Mesendoderm (in vitro differentiated cells): Measurements from ENCODE around the gene CEP104.

Experiments
- DNase-seq: peaks from one replicate; pipeline ENCODE4 v3.0.0; 2013
- H2AK5ac ChIP-seq: 2 replicates; pipeline ENCODE4 v1.6.1; 2013; ENCODE audit warnings: low read length, inconsistent platforms
- H2BK120ac ChIP-seq: 2 replicates; pipeline ENCODE4 v1.6.1; 2013; ENCODE audit warnings: low read depth, mild to moderate bottlenecking, low read length, moderate library complexity, mixed read lengths
- H2BK15ac ChIP-seq: replicated peaks from 2 replicates; pipeline ENCODE4 v1.6.1; 2013; ENCODE audit warnings: low read depth, mild to moderate bottlenecking, moderate library complexity
- H2BK5ac ChIP-seq: 2 replicates; pipeline ENCODE4 v1.6.1; 2013; ENCODE audit warnings: low read length, inconsistent platforms
- H3K18ac ChIP-seq: 2 replicates; pipeline ENCODE4 v1.6.1; 2013; ENCODE audit warnings: mild to moderate bottlenecking, low read length, mixed read lengths
- H3K23ac ChIP-seq: one replicate; pipeline ENCODE4 v1.6.1; 2013; ENCODE audit warnings: low read length
- H3K27ac ChIP-seq: 2 replicates; pipeline ENCODE4 v1.5.1; 2013; ENCODE audit warnings: low read depth, mild to moderate bottlenecking, inconsistent platforms, low read length, moderate library complexity
- H3K27me3 ChIP-seq: 2 replicates; pipeline ENCODE4 v1.6.1; 2013; ENCODE audit warnings: low read length, control low read depth, mild to moderate bottlenecking, inconsistent platforms; ENCODE audit not compliant: insufficient read depth, poor library complexity
- H3K36me3 ChIP-seq: 2 replicates; pipeline ENCODE4 v1.6.1; 2013; ENCODE audit warnings: low read length, inconsistent platforms; ENCODE audit not compliant: control insufficient read depth, insufficient read depth
- H3K4ac ChIP-seq: one replicate; pipeline ENCODE4 v1.6.1; 2013; ENCODE audit warnings: low read depth, mild to moderate bottlenecking, low read length, moderate library complexity
- H3K4me1 ChIP-seq: 2 replicates; pipeline ENCODE4 v1.6.1; 2013; ENCODE audit warnings: low read depth, low read length, inconsistent platforms; ENCODE audit not compliant: control insufficient read depth
- H3K4me2 ChIP-seq: 2 replicates; pipeline ENCODE4 v1.6.1; 2013; ENCODE audit warnings: low read length
- H3K4me3 ChIP-seq: 2 replicates; pipeline ENCODE4 v1.5.1; 2013; ENCODE audit warnings: mild to moderate bottlenecking, low read length
- H3K56ac ChIP-seq: one replicate; pipeline ENCODE4 v1.6.1; 2013; ENCODE audit warnings: low read length
- H3K79me1 ChIP-seq: 2 replicates; pipeline ENCODE4 v1.6.1; 2013; ENCODE audit warnings: low read length, inconsistent platforms
- H3K79me2 ChIP-seq: 2 replicates; pipeline ENCODE4 v1.6.1; 2013; ENCODE audit warnings: mild to moderate bottlenecking, low read length; ENCODE audit not compliant: control insufficient read depth, insufficient read depth
- H3K9ac ChIP-seq: 2 replicates; pipeline ENCODE4 v1.6.1; 2013; ENCODE audit warnings: low read length, inconsistent platforms
- H4K5ac ChIP-seq: one replicate; pipeline ENCODE4 v1.6.1; 2013; ENCODE audit warnings: low read length
- H4K8ac ChIP-seq: one replicate; pipeline ENCODE4 v1.6.1; 2013; ENCODE audit warnings: low read depth, mild to moderate bottlenecking, control low read depth, low read length, moderate library complexity
- WGBS: extraction: QIAGEN DNeasy Blood & Tissue Kit; methylation state at CpG from one replicate; pipeline ENCODE4 v1.1.7; 2013; ENCODE audit warnings: low lambda C conversion rate, missing lambda C conversion rate; ENCODE audit not compliant: insufficient coverage; ENCODE audit errors: extremely low coverage; 5-methylcytosine and 5-hydroxymethylcytosine counted together

CEP104 gene

DNA sequence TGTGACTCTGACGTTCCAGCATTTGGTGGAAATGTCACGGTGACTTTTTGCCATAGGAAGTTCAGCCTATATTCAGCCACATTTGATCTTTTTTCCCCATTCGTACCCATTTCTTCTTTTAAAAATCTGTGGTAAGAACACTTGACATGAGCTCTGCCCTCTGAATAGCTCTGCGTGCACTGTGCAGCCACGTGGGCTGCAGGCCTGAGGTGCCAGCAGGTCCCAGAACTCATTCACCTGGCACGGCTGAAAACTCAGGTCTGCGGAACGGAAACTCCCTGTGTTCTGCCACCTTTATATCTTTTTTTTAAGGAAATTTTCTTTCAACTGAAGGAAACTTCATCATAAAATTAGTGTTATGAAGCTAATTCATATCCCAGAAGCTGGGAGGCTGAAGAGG lies 28.6 kb downstream of the CEP104 start:
- H2BK120ac ChIP-seq = no peak overlapping the region
- H4K5ac ChIP-seq = no peak overlapping the region
- no peak overlapping the region for H3K23ac ChIP-seq
- H3K4me2 ChIP-seq = no peak overlapping the region
- no peaks in the 10 kb centered on the region for H3K79me1 ChIP-seq
- H3K18ac ChIP-seq = no peak overlapping the region
- H3K9ac ChIP-seq = no peak overlapping the region
- H3K4ac ChIP-seq = no peak overlapping the region
- H2BK15ac ChIP-seq = no peak overlapping the region
- H2BK5ac ChIP-seq = no peak overlapping the region
- H3K4me3 ChIP-seq = no peak overlapping the region
- no peak for DNase-seq
- peaks cover 5% of the 10 kb centered on the region for H3K36me3 ChIP-seq
- no peak overlapping the region for H2AK5ac ChIP-seq
- WGBS = no CpG with 5 or more reads among the region's 8 CpGs
- H3K27me3 ChIP-seq = no peaks in the 10 kb centered on the region
- H3K27ac ChIP-seq = no peak overlapping the region
- no peaks in the 10 kb centered on the region for H3K79me2 ChIP-seq
- H4K8ac ChIP-seq = no peak overlapping the region
- H3K4me1 ChIP-seq = no peaks in the 10 kb centered on the region
- H3K56ac ChIP-seq = no peak overlapping the region

DNA sequence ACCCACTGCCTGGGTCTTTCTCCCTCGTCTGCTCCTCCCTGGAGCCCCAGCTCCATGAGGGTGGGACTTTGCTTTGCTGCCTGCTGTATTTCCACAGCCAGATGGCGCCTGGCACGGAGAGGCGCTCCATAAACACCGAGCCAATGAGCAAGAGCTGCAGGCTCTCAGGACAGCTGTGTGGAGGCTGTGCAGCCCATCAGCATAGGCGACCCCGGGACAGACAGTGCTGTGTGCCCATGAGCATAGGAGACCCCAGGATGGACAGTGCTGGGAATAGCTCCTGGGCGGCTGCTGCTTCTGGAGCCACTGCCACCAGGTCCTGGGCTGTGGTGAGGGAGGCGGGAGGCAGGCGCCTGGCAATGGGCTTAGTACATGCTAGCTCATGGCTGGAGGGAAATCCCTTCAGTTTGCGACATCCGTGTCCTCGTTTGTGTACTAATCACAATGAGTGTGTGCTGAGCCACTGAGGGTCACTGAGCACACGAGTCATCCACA lies 29.2 kb downstream of the CEP104 start:
- Histone ChIP-seq H3K9ac (no peak overlapping the region), H3K18ac (no peak overlapping the region), H4K5ac (no peak overlapping the region), H3K27me3 (no peaks in the 10 kb centered on the region), H3K79me1 (no peaks in the 10 kb centered on the region), H4K8ac (no peak overlapping the region), H2BK5ac (no peak overlapping the region), H3K4me1 (no peaks in the 10 kb centered on the region), H2BK120ac (no peak overlapping the region), H3K4me2 (no peak overlapping the region), H3K56ac (no peak overlapping the region), H3K27ac (no peak overlapping the region), H3K4ac (no peak overlapping the region), H2BK15ac (no peak overlapping the region), H3K23ac (no peak overlapping the region), H3K36me3 (peaks cover 5% of the 10 kb centered on the region), H2AK5ac (no peak overlapping the region), H3K4me3 (no peak overlapping the region), H3K79me2 (no peaks in the 10 kb centered on the region)
- WGBS = no CpG with 5 or more reads among the region's 14 CpGs
- peak; percentile 53 for DNase-seq

DNA sequence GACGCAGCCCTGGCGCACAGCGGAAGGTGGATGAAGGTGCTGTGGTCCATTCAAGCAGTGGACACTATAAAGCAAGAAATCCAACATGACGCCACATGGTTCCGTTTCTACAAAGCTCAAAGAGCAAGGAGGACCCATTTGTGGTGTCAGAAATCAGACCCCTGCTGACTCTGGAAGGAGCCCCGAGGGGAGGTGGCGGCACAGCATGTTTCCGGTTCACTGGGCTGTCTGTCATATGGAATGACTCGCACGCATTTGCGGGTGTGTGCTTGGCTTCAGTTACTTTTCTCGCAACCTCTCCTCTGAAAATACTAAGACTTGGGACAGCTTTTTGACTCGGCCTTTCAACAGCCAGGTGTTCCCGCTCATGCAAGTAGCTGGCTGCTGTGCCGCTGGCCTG lies 31.7 kb downstream of the CEP104 start:
- Histone ChIP-seq H3K18ac (no peak overlapping the region), H3K9ac (no peak overlapping the region), H3K79me1 (no peaks in the 10 kb centered on the region), H3K27me3 (no peaks in the 10 kb centered on the region), H4K5ac (no peak overlapping the region), H3K79me2 (no peaks in the 10 kb centered on the region), H3K4me2 (no peak overlapping the region), H3K56ac (no peak overlapping the region), H2BK15ac (no peak overlapping the region), H3K4me3 (no peak overlapping the region), H2AK5ac (no peak overlapping the region), H2BK120ac (no peak overlapping the region), H4K8ac (no peak overlapping the region), H3K27ac (no peak overlapping the region), H3K23ac (no peak overlapping the region), H3K4ac (no peak overlapping the region), H3K4me1 (no peaks in the 10 kb centered on the region), H2BK5ac (no peak overlapping the region), H3K36me3 (peaks cover 5% of the 10 kb centered on the region)
- WGBS = no CpG with 5 or more reads among the region's 15 CpGs
- DNase-seq = no peak

DNA sequence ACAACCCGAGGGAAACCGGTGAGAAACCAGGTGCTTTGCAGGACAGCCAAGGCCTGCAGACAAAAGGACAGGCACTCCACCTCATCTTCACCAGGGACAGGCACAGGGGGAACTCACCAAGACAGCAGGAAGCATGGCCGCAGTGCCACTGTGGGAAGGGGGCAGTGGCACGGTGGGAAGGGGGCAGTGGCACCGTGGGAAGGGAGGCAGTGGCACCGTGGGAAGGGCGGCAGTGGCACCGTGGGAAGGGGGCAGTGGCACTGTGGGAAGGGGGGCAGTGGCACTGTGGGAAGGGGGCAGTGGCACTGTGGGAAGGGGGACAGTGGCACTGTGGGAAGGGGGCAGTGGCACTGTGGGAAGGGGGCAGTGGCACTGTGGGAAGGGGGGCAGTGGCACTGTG lies 32.4 kb downstream of the CEP104 start:
- H3K4me2 ChIP-seq = no peak overlapping the region
- peaks cover 4% of the 10 kb centered on the region for H3K36me3 ChIP-seq
- no peaks in the 10 kb centered on the region for H3K4me1 ChIP-seq
- H2BK5ac ChIP-seq = no peak overlapping the region
- no CpG with 5 or more reads among the region's 8 CpGs for WGBS
- H2BK120ac ChIP-seq = no peak overlapping the region
- no peak overlapping the region for H3K9ac ChIP-seq
- no peaks in the 10 kb centered on the region for H3K79me1 ChIP-seq
- H4K8ac ChIP-seq = no peak overlapping the region
- DNase-seq = no peak
- no peak overlapping the region for H3K27ac ChIP-seq
- no peak overlapping the region for H3K18ac ChIP-seq
- no peaks in the 10 kb centered on the region for H3K27me3 ChIP-seq
- no peak overlapping the region for H4K5ac ChIP-seq
- H2BK15ac ChIP-seq = no peak overlapping the region
- H3K79me2 ChIP-seq = no peaks in the 10 kb centered on the region
- H2AK5ac ChIP-seq = no peak overlapping the region
- no peak overlapping the region for H3K4ac ChIP-seq
- H3K23ac ChIP-seq = no peak overlapping the region
- no peak overlapping the region for H3K4me3 ChIP-seq
- no peak overlapping the region for H3K56ac ChIP-seq

DNA sequence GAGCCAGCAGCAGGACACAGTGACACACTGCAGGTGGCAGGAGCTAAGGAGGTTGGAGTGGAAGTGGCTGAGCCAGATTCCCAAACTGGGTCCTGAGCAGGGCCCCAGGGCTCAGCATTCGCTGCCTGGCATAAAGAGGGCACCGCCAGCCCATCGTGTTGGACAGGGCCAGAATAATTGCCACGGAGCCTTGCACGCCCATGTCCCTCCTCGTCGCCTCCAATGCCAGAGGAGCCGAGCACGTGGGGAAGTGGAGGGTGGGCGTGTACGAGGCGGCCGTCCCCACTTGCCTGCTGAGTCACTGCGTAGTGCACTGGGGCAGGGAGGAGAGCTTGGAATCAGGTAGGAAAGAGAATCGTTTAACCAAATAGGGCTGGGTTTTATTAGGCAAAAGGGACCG lies 34.6 kb downstream of the CEP104 start:
- no peaks in the 10 kb centered on the region for H3K79me1 ChIP-seq
- H4K8ac ChIP-seq = no peak overlapping the region
- H3K27ac ChIP-seq = no peak overlapping the region
- WGBS = no CpG with 5 or more reads among the region's 16 CpGs
- H3K4me1 ChIP-seq = no peaks in the 10 kb centered on the region
- no peaks in the 10 kb centered on the region for H3K79me2 ChIP-seq
- no peak overlapping the region for H3K4me3 ChIP-seq
- H3K27me3 ChIP-seq = no peaks in the 10 kb centered on the region
- no peak overlapping the region for H2AK5ac ChIP-seq
- DNase-seq = no peak
- no peak overlapping the region for H2BK5ac ChIP-seq
- H4K5ac ChIP-seq = no peak overlapping the region
- no peak overlapping the region for H2BK120ac ChIP-seq
- H3K18ac ChIP-seq = no peak overlapping the region
- H2BK15ac ChIP-seq = no peak overlapping the region
- peaks cover 3% of the 10 kb centered on the region for H3K36me3 ChIP-seq
- H3K4ac ChIP-seq = no peak overlapping the region
- H3K4me2 ChIP-seq = no peak overlapping the region
- H3K23ac ChIP-seq = no peak overlapping the region
- H3K9ac ChIP-seq = no peak overlapping the region
- no peak overlapping the region for H3K56ac ChIP-seq

DNA sequence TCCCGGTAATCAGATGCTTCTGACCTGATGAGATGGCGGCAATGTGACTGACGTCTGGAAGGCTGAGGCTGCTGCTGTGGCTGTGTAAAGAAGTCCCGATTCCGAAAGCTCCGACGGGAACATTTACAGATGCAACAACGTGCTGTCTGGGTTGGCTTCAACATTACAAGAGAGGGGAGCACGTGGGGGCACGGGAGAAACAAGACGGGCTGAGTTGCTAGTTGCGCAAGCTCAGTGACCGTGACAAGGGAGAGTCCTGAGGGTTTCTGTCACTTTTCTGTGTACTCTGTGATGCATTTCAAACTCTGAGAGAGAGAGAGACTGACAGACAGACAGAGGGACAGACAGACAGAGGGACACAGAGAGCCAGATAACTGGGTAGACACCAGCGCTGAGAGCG lies 35.1 kb downstream of the CEP104 start:
- no peak overlapping the region for H2BK5ac ChIP-seq
- H2BK120ac ChIP-seq = no peak overlapping the region
- H4K8ac ChIP-seq = no peak overlapping the region
- no peak overlapping the region for H2BK15ac ChIP-seq
- no peaks in the 10 kb centered on the region for H3K79me1 ChIP-seq
- H3K23ac ChIP-seq = no peak overlapping the region
- no peak overlapping the region for H3K18ac ChIP-seq
- H3K79me2 ChIP-seq = no peaks in the 10 kb centered on the region
- H3K56ac ChIP-seq = no peak overlapping the region
- H3K36me3 ChIP-seq = peaks cover 3% of the 10 kb centered on the region
- no peaks in the 10 kb centered on the region for H3K27me3 ChIP-seq
- H2AK5ac ChIP-seq = no peak overlapping the region
- WGBS = no CpG with 5 or more reads among the region's 15 CpGs
- no peak overlapping the region for H3K4ac ChIP-seq
- H3K9ac ChIP-seq = no peak overlapping the region
- no peak overlapping the region for H3K4me3 ChIP-seq
- no peak overlapping the region for H4K5ac ChIP-seq
- no peak overlapping the region for H3K27ac ChIP-seq
- no peak for DNase-seq
- no peak overlapping the region for H3K4me2 ChIP-seq
- H3K4me1 ChIP-seq = no peaks in the 10 kb centered on the region
